Transverse colon (tissue), 4 donors: ENCODE measurements around the gene TNS3.
"Not testable (repeated sequence)": the region's sequence is repeated elsewhere in the genome, so short reads cannot be mapped to it uniquely, and the experiment has no call there.

ENCODE experiments used
- EP300 ChIP-seq: sonication (generic); formaldehyde crosslinking; IDR thresholded peaks from one replicate; pipeline ENCODE4 v1.6.1; 2017; ENCODE audit warnings: antibody characterized with exemption, low read depth
- POLR2A ChIP-seq: fragments of 450-650 bp; IDR thresholded peaks from one replicate; pipeline ENCODE4 v1.6.1; 2016; ENCODE audit warnings: antibody characterized with exemption, mild to moderate bottlenecking, moderate library complexity
- POLR2AphosphoS5 ChIP-seq, 3 donors: sonication (generic); formaldehyde crosslinking; IDR thresholded peaks; one replicate each; pipeline ENCODE4 v1.6.1; 2016; ENCODE audit warnings: antibody characterized with exemption in 3 of 3
- TF ChIP-seq, protein P1 (sequence below), 5 experiments: fragments of 200-600 bp in 3 of 5; fragments of 450-650 bp in 2 of 5; sonication (generic) in 3 of 5; IDR thresholded peaks; 1 replicate in 2 of 5; 2 replicates in 3 of 5; pipeline ENCODE4 v1.5.1; 2016 to 2017; ENCODE audit warnings: antibody characterized with exemption in 5 of 5, inconsistent platforms in 3 of 5, mild to moderate bottlenecking in 2 of 5, moderate library complexity in 1 of 5

DNA sequence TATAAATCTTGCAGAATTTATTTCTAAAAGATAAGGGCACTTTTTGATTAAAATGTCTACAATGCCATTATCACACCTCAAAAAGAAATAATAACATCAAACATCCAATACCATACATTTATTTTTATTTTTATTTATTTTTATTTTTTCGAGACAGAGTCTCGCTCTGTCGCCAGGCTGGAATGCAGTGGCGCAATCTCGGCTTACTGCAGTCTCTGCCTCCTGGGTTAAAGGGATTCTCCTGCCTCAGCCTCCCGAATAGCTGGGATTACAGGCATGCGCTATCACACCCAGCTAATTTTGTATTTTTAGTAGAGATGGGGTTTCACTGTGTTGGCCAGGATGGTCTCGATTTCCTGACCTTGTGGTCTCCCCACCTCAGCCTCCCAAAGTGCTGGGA is 140.9 kb downstream of the TNS3 start:
- TF ChIP-seq, protein P1, sequence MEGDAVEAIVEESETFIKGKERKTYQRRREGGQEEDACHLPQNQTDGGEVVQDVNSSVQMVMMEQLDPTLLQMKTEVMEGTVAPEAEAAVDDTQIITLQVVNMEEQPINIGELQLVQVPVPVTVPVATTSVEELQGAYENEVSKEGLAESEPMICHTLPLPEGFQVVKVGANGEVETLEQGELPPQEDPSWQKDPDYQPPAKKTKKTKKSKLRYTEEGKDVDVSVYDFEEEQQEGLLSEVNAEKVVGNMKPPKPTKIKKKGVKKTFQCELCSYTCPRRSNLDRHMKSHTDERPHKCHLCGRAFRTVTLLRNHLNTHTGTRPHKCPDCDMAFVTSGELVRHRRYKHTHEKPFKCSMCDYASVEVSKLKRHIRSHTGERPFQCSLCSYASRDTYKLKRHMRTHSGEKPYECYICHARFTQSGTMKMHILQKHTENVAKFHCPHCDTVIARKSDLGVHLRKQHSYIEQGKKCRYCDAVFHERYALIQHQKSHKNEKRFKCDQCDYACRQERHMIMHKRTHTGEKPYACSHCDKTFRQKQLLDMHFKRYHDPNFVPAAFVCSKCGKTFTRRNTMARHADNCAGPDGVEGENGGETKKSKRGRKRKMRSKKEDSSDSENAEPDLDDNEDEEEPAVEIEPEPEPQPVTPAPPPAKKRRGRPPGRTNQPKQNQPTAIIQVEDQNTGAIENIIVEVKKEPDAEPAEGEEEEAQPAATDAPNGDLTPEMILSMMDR (IDR thresholded peaks at IDR 0.05), result not testable (repeated sequence)
- TF ChIP-seq POLR2AphosphoS5 (IDR thresholded peaks at IDR 0.05); POLR2A; EP300: not testable (repeated sequence)
